ENCODE results near the gene PARD6B. TPM values are rescaled to one million over a fixed set of nuclear protein-coding genes. Genes with fewer than 3 reads are reported as not detected.

The PARD6B gene
- total RNA-seq, 2 donors from 2014 or later: 29.0 to 36.7 TPM

DNA sequence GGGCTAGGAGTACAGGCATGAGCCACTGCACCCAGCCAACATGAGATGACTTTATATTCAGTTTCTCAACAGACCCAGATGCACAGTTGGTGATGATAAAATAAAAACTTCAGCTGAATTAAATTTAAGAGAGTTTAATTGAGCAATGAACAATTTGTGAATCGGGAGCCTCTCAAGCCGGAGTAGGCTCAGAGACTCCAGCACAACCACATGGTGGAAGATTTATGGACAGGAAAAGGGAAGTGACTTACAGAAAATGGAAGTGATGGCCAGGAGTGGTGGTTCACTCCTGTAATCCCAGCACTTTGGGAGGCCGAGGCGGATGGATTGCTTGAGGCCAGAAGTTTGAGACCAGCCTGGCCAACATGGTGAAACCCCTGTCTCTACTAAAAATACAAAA lies 53.1 kb downstream of the PARD6B start:
- H3K27me3 ChIP-seq (ENCODE audit: control insufficient read depth, insufficient read depth, low read length, poor library complexity, severe bottlenecking): no peaks in the 10 kb centered on the region
- peaks cover 5% of the 10 kb centered on the region for H3K4me1 Mint-ChIP-seq
- H3K36me3 Mint-ChIP-seq (ENCODE audit: low read depth): no peaks in the 10 kb centered on the region
- TF ChIP-seq, protein P1, sequence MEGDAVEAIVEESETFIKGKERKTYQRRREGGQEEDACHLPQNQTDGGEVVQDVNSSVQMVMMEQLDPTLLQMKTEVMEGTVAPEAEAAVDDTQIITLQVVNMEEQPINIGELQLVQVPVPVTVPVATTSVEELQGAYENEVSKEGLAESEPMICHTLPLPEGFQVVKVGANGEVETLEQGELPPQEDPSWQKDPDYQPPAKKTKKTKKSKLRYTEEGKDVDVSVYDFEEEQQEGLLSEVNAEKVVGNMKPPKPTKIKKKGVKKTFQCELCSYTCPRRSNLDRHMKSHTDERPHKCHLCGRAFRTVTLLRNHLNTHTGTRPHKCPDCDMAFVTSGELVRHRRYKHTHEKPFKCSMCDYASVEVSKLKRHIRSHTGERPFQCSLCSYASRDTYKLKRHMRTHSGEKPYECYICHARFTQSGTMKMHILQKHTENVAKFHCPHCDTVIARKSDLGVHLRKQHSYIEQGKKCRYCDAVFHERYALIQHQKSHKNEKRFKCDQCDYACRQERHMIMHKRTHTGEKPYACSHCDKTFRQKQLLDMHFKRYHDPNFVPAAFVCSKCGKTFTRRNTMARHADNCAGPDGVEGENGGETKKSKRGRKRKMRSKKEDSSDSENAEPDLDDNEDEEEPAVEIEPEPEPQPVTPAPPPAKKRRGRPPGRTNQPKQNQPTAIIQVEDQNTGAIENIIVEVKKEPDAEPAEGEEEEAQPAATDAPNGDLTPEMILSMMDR (conservative IDR thresholded peaks at IDR 0.05): no peak
- no peak overlapping the region for H3K27ac Mint-ChIP-seq
- no peaks in the 10 kb centered on the region for H3K36me3 ChIP-seq (ENCODE audit: control insufficient read depth, insufficient read depth, low read length)
- H3K9me3 ChIP-seq (ENCODE audit: control insufficient read depth, low read length): no peaks in the 10 kb centered on the region
- H3K9me3 Mint-ChIP-seq: peaks cover 4% of the 10 kb centered on the region
- DNase-seq: no peak
- 97 to 99% methylated on average over 4 of the region's 4 CpGs for WGBS, 2 experiments (ENCODE audit: insufficient coverage in 1 of 2, insufficient read length in 1 of 2)
- no peak overlapping the region for H3K9ac ChIP-seq (ENCODE audit: extremely low read depth, low read length, poor library complexity, severe bottlenecking)
- no peaks in the 10 kb centered on the region for H3K4me1 ChIP-seq (ENCODE audit: control insufficient read depth, insufficient read depth, low read length)
- H3K4me3 Mint-ChIP-seq: no peak overlapping the region
- no peak overlapping the region for H3K27ac ChIP-seq (ENCODE audit: low read depth, low read length)
- H3K27me3 Mint-ChIP-seq (ENCODE audit: insufficient read depth): peaks cover 2% of the 10 kb centered on the region
- H3K4me3 ChIP-seq (ENCODE audit: low read length): no peak overlapping the region

DNA sequence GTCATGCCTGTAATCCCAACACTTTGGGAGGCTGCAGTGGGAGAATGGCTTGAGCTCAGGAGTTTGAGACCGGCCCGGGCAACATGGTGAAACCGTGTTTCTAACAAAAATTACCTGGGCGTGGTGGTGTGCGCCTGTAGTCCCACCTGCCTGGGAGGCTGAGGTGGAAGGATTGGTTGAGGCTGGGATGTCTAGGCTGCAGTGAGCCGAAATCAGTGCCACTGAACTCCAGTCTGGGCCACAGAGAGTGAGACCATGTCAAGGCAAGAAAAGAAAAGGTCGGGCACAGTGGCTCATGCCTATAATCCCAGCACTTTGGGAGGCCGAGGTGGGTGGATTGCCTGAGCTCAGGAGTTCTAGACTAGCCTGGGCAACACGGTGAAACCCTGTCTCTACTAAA lies 55.3 kb downstream of the PARD6B start:
- peak; percentile 13 for DNase-seq
- H3K9me3 Mint-ChIP-seq: peaks cover 4% of the 10 kb centered on the region
- no peak overlapping the region for H3K27ac Mint-ChIP-seq
- Histone ChIP-seq H3K9ac (ENCODE audit: extremely low read depth, low read length, poor library complexity, severe bottlenecking) (no peak overlapping the region), H3K36me3 (ENCODE audit: control insufficient read depth, insufficient read depth, low read length) (no peaks in the 10 kb centered on the region), H3K9me3 (ENCODE audit: control insufficient read depth, low read length) (no peaks in the 10 kb centered on the region), H3K4me3 (ENCODE audit: low read length) (no peak overlapping the region), H3K27ac (ENCODE audit: low read depth, low read length) (no peak overlapping the region), H3K27me3 (ENCODE audit: control insufficient read depth, insufficient read depth, low read length, poor library complexity, severe bottlenecking) (no peaks in the 10 kb centered on the region), H3K4me1 (ENCODE audit: control insufficient read depth, insufficient read depth, low read length) (no peaks in the 10 kb centered on the region)
- H3K4me1 Mint-ChIP-seq: peaks cover 9% of the 10 kb centered on the region
- H3K36me3 Mint-ChIP-seq (ENCODE audit: low read depth): no peaks in the 10 kb centered on the region
- no peaks in the 10 kb centered on the region for H3K27me3 Mint-ChIP-seq (ENCODE audit: insufficient read depth)
- TF ChIP-seq, protein P1 (conservative IDR thresholded peaks at IDR 0.05): no peak
- WGBS, 2 experiments (ENCODE audit: insufficient coverage in 1 of 2, insufficient read length in 1 of 2): 92 to 94% methylated on average over 7 to 9 of the region's 9 CpGs
- no peak overlapping the region for H3K4me3 Mint-ChIP-seq

DNA sequence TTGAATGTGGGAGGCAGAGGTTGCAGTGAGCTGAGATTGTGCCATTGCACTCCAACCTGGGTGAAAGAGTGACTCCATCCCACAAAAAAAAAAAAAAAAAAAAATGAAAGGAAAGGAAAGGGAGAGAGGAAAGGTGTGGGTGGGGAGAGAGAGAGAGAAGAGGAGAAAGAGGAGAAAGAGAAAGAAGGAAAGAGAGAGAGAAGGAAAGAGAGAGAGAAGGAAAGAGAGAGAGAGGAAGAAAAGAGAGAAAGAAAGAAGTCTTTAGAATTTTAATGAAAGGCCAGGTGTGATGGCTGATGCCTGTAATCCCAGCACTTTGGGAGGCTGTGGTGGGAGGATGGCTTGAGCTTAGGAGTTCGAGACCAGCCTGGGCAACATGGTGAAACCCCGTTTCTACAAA lies 55.8 kb downstream of the PARD6B start:
- Histone ChIP-seq H3K36me3 (ENCODE audit: control insufficient read depth, insufficient read depth, low read length) (no peaks in the 10 kb centered on the region), H3K4me1 (ENCODE audit: control insufficient read depth, insufficient read depth, low read length) (no peaks in the 10 kb centered on the region), H3K27me3 (ENCODE audit: control insufficient read depth, insufficient read depth, low read length, poor library complexity, severe bottlenecking) (no peaks in the 10 kb centered on the region), H3K27ac (ENCODE audit: low read depth, low read length) (no peak overlapping the region), H3K9me3 (ENCODE audit: control insufficient read depth, low read length) (no peaks in the 10 kb centered on the region), H3K4me3 (ENCODE audit: low read length) (no peak overlapping the region), H3K9ac (ENCODE audit: extremely low read depth, low read length, poor library complexity, severe bottlenecking) (no peak overlapping the region)
- H3K9me3 Mint-ChIP-seq: peaks cover 4% of the 10 kb centered on the region
- no peak overlapping the region for H3K27ac Mint-ChIP-seq
- no peak for DNase-seq
- peaks cover 9% of the 10 kb centered on the region for H3K4me1 Mint-ChIP-seq
- 80 to 94% methylated on average over 2 of the region's 2 CpGs for WGBS, 2 experiments (ENCODE audit: insufficient coverage in 1 of 2, insufficient read length in 1 of 2)
- TF ChIP-seq, protein P1 (conservative IDR thresholded peaks at IDR 0.05): no peak
- no peaks in the 10 kb centered on the region for H3K27me3 Mint-ChIP-seq (ENCODE audit: insufficient read depth)
- H3K4me3 Mint-ChIP-seq: no peak overlapping the region
- no peaks in the 10 kb centered on the region for H3K36me3 Mint-ChIP-seq (ENCODE audit: low read depth)

All from endodermal cell (in vitro differentiated cells).